ENCODE data around the gene MMGT1. TPM values are rescaled to one million over a fixed set of nuclear protein-coding genes. Genes with fewer than 3 reads are reported as not detected.
A peak's percentile ranks its signal among the peaks of the same experiment; 100 is the strongest.

Gene MMGT1
- total RNA-seq, 2 donors from 2014 or later, result 23.9 to 26.9 TPM

DNA sequence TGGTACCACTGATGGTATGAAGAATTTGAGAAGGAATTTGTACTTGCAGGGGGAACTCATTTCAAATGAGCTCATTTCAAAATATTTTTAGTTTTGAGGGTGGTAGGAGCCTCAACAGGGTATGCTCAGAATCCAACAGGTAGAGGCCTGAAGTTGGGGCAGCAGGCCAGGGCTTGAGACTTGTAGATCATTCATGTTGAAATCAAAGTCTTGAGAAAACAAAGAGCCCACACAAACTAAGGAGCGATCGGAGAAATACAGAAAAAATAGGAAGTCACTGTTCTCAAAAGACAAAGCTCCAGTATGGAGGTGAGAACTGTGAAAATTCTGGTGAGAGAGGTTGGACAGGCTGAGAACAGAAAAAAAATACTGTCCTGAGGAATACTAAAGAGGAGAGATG is 10.5 kb upstream of the MMGT1 start:
- intact Hi-C loops (cut with DNase I), result loop anchor here (10.0 kb wide), 1 partner anchor 511 kb away; the partner anchor contains the start of gene HTATSF1
- peak overlapping the region in 1 of 2 donors; percentile 70 for H3K9ac ChIP-seq (ENCODE audit: low read depth in 2 of 2, low read length in 2 of 2)
- H3K27me3 ChIP-seq, result no peaks in the 10 kb centered on the region
- peak overlapping the region; percentile 68 for H3K4me3 ChIP-seq
- DNase-seq, result no peak
- H3K9me3 ChIP-seq, result no peaks in the 10 kb centered on the region
- no peak for TF ChIP-seq CTCF (IDR thresholded peaks at IDR 0.05)
- no peak overlapping the region for H3K27ac ChIP-seq
- H3K4me1 ChIP-seq, result peaks cover 3% of the 10 kb centered on the region
- H3K36me3 ChIP-seq, result no peaks in the 10 kb centered on the region

- intact Hi-C loops (cut with DNase I), result loop anchor here (10.0 kb wide), 1 partner anchor 512 kb away; the partner anchor contains the start of gene HTATSF1
- Histone ChIP-seq H3K9ac (ENCODE audit: low read depth in 2 of 2, low read length in 2 of 2) (no peak overlapping the region), H3K4me3 (no peak overlapping the region), H3K4me1 (peaks cover 3% of the 10 kb centered on the region), H3K9me3 (no peaks in the 10 kb centered on the region), H3K36me3 (no peaks in the 10 kb centered on the region), H3K27me3 (no peaks in the 10 kb centered on the region), H3K27ac (no peak overlapping the region)
- no peak for TF ChIP-seq CTCF (IDR thresholded peaks at IDR 0.05)
- no peak for DNase-seq
Observed at GRCh38 chrX:135982860-135983259, 9.1 kb upstream of the MMGT1 start.

GRCh38 chrX:135981668-135982067 is 7.9 kb upstream of the MMGT1 start:
- H3K4me1 ChIP-seq, result no peaks in the 10 kb centered on the region
- no peaks in the 10 kb centered on the region for H3K36me3 ChIP-seq
- intact Hi-C loops (cut with DNase I), result loop anchor here (10.0 kb wide), 1 partner anchor 513 kb away; the partner anchor contains the start of gene HTATSF1
- no peak for TF ChIP-seq CTCF (IDR thresholded peaks at IDR 0.05)
- no peak overlapping the region for H3K9ac ChIP-seq (ENCODE audit: low read depth in 2 of 2, low read length in 2 of 2)
- no peaks in the 10 kb centered on the region for H3K27me3 ChIP-seq
- no peaks in the 10 kb centered on the region for H3K9me3 ChIP-seq
- DNase-seq, result no peak
- H3K4me3 ChIP-seq, result no peak overlapping the region
- no peak overlapping the region for H3K27ac ChIP-seq

DNA sequence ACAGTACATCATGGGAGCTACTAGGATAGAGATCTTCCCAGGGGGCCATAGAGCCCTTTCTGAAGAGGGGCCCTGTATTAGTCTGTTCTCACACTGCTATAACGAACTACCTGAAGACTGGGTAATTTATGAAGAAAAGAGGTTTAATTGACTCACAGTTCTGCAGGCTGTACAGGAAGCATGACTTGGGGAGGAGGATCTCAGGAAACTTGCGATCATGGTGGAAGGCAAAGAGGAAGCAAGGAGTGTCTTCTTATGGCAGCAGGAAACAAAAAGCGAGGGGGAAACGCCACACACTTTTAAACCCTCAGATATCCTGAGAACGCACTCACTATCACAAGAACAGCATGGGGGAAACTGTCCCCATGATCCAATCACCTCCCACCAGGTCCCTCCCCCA is 7.2 kb upstream of the MMGT1 start:
- no peaks in the 10 kb centered on the region for H3K27me3 ChIP-seq
- DNase-seq, result no peak
- no peaks in the 10 kb centered on the region for H3K36me3 ChIP-seq
- no peak overlapping the region for H3K4me3 ChIP-seq
- intact Hi-C loops (cut with DNase I), result loop anchor here (10.0 kb wide), 1 partner anchor 514 kb away; the partner anchor contains the start of gene HTATSF1
- no peak for TF ChIP-seq CTCF (IDR thresholded peaks at IDR 0.05)
- H3K9ac ChIP-seq (ENCODE audit: low read depth in 2 of 2, low read length in 2 of 2), result no peak overlapping the region
- H3K27ac ChIP-seq, result no peak overlapping the region
- H3K9me3 ChIP-seq, result no peaks in the 10 kb centered on the region
- H3K4me1 ChIP-seq, result no peaks in the 10 kb centered on the region

DNA sequence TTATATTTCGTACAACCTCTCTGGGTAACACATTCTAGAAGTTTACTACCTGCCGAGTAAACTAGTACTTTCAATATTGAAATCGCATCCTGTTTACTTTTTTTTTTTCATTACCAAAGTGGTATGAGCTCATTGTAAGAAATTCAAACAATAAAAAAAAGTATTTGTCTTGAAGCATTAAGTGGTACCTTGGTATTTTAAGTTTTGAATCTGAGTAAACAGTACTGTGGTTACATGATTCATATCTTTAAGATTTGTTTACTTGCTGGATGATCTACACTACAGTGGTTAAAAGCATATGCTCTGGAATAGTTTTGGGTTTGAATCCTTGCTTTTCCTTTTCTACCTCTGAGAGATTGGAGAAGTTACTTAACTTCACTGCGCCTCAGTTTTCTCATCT is 3.8 kb upstream of the MMGT1 start:
- TF ChIP-seq CTCF (IDR thresholded peaks at IDR 0.05), result no peak
- no peak overlapping the region for H3K27ac ChIP-seq
- H3K27me3 ChIP-seq, result no peaks in the 10 kb centered on the region
- no peak overlapping the region for H3K4me3 ChIP-seq
- DNase-seq, result no peak
- no peaks in the 10 kb centered on the region for H3K36me3 ChIP-seq
- H3K4me1 ChIP-seq, result no peaks in the 10 kb centered on the region
- no peaks in the 10 kb centered on the region for H3K9me3 ChIP-seq
- H3K9ac ChIP-seq (ENCODE audit: low read depth in 2 of 2, low read length in 2 of 2), result no peak overlapping the region
- intact Hi-C loops (cut with DNase I), result no loop called here

All from colonic mucosa (tissue), 4 donors.